Stimulated activated naive CD4-positive, alpha-beta T cell (primary cell): ENCODE measurements around the gene KRTAP1-4.
"Not testable (repeated sequence)": the region's sequence is repeated elsewhere in the genome, so short reads cannot be mapped to it uniquely, and the experiment has no call there.

Source experiments
- DNase-seq, 6 experiments: peaks; one replicate each; lab custom pipeline; 2025; lab: John Stamatoyannopoulos, UW

KRTAP1-4 gene

GRCh38 chr17:41003926-41004325, 26.1 kb downstream of the KRTAP1-4 start:
- DNase-seq = no peak

- no peak for DNase-seq
Observed at GRCh38 chr17:41002814-41003213, 27.2 kb downstream of the KRTAP1-4 start.

- DNase-seq = no peak
Observed at GRCh38 chr17:41001795-41002194, 28.2 kb downstream of the KRTAP1-4 start.

- not testable (repeated sequence) for DNase-seq
Observed at GRCh38 chr17:40999563-40999962, 30.4 kb downstream of the KRTAP1-4 start, which contains the start of gene KRTAP3-2. TSS of gene KRTAP3-2 (minus strand) at chr17:40999906. CDS start at chr17:40999853, 53 bp downstream.

GRCh38 chr17:40997361-40997760, 32.6 kb downstream of the KRTAP1-4 start:
- no peak for DNase-seq

GRCh38 chr17:40996829-40997228, 33.2 kb downstream of the KRTAP1-4 start:
- DNase-seq = no peak

GRCh38 chr17:40995116-40995515, 34.9 kb downstream of the KRTAP1-4 start:
- DNase-seq = no peak

- no peak for DNase-seq
Observed at GRCh38 chr17:40993839-40994238, 36.2 kb downstream of the KRTAP1-4 start, which contains the start of gene KRTAP3-3. TSS of gene KRTAP3-3 (minus strand) at chr17:40994164. CDS start at chr17:40994097, 67 bp downstream.

- no peak for DNase-seq
Observed at GRCh38 chr17:40993084-40993483, 36.9 kb downstream of the KRTAP1-4 start.

GRCh38 chr17:40992666-40993065, 37.3 kb downstream of the KRTAP1-4 start:
- DNase-seq = no peak

GRCh38 chr17:40986920-40987319, 43.1 kb downstream of the KRTAP1-4 start:
- DNase-seq = no peak

GRCh38 chr17:40984226-40984625, 45.8 kb downstream of the KRTAP1-4 start, which contains the start of gene KRT40:
TSS of gene KRT40 (minus strand) at chr17:40984326. CDS start at chr17:40984273, 53 bp downstream.
- no peak for DNase-seq

GRCh38 chr17:40981115-40981514, 48.9 kb downstream of the KRTAP1-4 start:
- DNase-seq = no peak

- no peak for DNase-seq
Observed at GRCh38 chr17:40980596-40980995, 49.4 kb downstream of the KRTAP1-4 start.

GRCh38 chr17:40980117-40980516, 49.9 kb downstream of the KRTAP1-4 start:
- no peak for DNase-seq
